WTC11 (cell line): ENCODE data around the gene SLC22A13.

Experiments used
- ATF2 ChIP-seq: sonication (generic); formaldehyde crosslinking; IDR thresholded peaks from 2 replicates; pipeline ENCODE4 v1.8.1; 2022; ENCODE audit warnings: low read depth, missing genetic modification reagents, borderline replicate concordance
- CREM ChIP-seq: sonication (generic); formaldehyde crosslinking; IDR thresholded peaks from 2 replicates; pipeline ENCODE4 v1.8.1; 2022; ENCODE audit warnings: mild to moderate bottlenecking, missing genetic modification reagents, moderate library complexity
- TF ChIP-seq, protein P1 (sequence below): fragments of 200-600 bp; IDR thresholded peaks from 2 replicates; pipeline ENCODE4 v1.8.0; 2022; ENCODE audit warnings: antibody characterized with exemption

DNA sequence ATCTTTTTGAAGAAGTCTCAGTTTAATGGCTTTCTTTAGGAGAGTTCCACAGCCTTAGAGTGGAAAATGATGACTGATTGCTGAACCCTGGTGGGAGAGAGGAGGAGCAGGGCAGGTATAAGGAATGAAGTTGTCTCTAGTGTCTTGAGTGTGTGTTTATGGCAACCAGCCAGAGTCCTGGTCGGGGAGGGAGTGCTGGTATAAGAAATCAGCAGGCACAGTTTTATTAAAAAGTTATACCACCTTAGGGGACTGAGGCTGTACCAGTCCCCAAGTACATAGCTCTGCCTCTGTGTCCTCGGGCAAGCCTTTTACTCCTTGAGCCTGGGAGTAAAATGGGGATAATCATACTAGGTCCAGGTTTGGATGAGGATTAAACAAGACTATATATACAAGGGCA lies 46.3 kb downstream of the SLC22A13 start:
- TF ChIP-seq CREM (no peak), ATF2 (no peak)
- TF ChIP-seq, protein P1, sequence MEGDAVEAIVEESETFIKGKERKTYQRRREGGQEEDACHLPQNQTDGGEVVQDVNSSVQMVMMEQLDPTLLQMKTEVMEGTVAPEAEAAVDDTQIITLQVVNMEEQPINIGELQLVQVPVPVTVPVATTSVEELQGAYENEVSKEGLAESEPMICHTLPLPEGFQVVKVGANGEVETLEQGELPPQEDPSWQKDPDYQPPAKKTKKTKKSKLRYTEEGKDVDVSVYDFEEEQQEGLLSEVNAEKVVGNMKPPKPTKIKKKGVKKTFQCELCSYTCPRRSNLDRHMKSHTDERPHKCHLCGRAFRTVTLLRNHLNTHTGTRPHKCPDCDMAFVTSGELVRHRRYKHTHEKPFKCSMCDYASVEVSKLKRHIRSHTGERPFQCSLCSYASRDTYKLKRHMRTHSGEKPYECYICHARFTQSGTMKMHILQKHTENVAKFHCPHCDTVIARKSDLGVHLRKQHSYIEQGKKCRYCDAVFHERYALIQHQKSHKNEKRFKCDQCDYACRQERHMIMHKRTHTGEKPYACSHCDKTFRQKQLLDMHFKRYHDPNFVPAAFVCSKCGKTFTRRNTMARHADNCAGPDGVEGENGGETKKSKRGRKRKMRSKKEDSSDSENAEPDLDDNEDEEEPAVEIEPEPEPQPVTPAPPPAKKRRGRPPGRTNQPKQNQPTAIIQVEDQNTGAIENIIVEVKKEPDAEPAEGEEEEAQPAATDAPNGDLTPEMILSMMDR, result no peak
